GM19239 (cell line): ENCODE data around the gene FAXC.
"Not testable (repeated sequence)": the region's sequence is repeated elsewhere in the genome, so short reads cannot be mapped to it uniquely, and the experiment has no call there.

Experiments used
- DNase-seq: peaks from one replicate; pipeline ENCODE4 v3.0.0; 2011; ENCODE audit warnings: low spot score; ENCODE audit not compliant: insufficient read length
- FAIRE-seq: peaks from 2 replicates; lab custom pipeline; 2011; peaks lifted over from hg19 to GRCh38; lab: Jason Lieb, UNC

The FAXC gene

DNA sequence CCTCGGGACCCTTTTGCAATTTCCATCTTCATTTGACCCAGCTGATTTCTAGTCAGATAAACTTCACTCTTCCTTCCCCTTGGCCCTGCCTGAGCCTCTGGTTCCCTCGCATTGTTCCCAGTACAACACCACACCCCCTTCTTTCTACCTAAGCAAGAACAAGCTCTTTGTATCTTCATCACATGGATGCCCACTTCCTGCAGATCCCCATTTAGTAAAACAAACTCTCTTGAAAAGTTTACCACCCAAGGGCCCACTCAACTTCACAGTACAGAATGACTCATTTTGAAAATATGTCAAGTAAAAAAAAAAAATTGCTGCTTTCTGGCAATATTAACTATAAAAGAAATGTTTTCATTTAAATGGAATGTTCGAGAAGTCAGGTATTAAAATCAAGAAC lies 5.2 kb downstream of the FAXC start:
- DNase-seq (no peak), FAIRE-seq (no peak)

DNA sequence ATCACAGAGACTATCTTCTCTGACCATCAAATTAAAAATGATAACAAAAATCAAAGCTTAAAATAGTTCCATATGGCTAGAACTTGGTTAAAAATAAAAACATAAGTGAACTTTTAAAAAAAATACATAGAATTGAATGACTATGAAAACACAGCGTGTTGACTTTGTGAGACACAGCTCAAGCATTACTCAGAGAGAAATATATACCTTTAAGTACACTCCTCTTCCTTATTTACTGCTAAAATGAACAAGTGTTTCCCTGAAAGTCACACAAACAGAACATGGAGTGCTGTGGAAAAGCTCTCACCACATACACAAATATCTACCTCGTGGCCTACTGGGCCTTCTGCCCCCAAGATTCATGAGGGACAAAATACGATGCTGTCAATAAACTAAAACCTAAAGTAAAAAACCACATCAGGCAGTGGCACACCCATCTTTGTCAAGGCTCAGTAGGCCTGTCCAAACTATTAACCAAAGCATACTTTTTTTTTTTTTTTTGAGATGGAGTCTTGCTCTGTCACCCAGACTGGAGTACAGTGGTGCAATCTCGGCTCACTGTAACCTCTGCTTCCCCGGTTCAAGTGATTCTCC lies 7.5 kb downstream of the FAXC start:
- no peak for DNase-seq
- FAIRE-seq = peak; percentile 70

DNA sequence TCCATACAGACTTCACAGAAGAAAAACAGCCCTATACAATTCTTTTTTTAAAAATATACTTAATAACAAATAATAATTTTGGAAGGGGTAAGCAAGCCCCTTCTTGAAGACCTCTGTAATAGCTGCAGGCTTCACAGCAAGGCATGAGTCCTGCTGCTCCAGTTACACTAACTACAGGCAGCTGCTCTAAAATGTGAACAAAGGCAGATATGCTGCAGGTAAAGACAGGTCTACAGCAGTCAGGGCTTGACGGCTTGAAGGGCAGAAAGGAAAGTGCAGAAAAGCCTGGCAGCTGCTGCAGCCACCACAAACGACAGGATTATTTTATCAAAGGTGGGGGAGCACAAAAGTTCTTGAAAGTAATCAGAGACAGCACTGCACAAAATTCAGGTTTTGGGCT lies 11.3 kb downstream of the FAXC start:
- no peak for FAIRE-seq
- no peak for DNase-seq

DNA sequence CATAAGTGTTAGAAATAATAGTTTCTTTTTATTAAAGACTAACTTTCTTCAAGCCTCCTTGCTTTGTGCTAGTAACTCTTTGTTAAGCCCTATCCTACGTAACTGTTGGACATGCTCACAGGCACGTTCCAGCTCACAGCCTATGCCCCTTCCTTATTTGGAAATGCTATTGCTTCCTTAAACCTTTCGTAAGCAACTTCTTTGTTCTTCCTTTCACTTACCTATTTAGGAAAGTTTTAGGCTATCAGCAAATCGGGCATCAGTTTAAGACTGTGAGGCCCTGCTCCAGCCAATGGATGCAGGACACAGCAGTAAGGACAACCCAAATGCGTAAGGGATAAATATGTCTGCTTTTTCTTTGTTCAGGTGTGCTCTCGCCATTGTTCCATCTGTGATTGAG lies 14.2 kb downstream of the FAXC start:
- not testable (repeated sequence) for FAIRE-seq, DNase-seq

DNA sequence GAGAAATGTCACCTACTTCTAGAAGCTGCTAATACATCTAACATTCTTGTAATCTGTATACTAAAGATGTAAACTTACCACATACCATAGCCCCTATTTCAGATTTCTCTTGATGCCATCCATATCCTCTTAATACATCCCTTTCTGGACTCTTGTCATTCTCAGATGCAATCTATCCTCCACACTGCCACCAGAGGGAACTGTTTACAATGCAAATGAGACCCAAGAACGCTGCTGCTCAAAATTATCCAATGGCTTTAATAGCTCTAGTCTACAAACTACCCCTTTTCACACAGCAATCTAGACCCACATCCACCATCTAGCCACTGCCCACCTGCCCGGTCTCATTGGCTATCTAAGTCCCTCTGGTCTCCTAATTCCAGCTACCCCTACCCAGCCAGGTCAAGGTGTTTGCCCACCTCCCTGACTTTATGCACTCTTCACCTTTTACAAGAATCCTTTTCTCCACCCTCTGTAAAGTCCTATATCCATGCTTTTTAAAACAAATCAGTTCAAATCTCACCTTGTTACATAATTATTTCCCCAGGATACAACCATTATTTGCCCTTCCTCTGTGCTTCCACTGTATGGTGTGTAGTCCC lies 14.8 kb downstream of the FAXC start:
- FAIRE-seq (peak; percentile 97), DNase-seq (no peak)

DNA sequence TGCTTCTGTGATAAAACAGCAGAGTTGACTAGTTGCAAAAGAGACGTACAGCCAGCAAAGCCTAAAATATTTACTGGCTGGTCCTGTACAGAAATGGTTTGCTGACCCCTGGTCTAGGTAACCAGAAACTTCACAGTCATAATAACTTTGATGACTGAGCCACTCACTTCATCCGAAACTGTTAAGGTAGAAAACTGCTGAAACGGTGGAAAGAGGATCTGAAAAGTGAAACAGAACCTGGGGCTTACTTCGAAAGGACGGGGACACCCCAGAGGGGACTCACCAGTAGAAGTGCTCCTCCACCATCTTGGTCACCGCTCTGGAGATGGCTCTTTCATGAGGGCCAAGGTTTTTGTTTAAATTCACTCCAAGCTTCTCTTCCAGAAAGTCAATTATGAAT lies 16.4 kb downstream of the FAXC start:
- FAIRE-seq (peak; percentile 100), DNase-seq (peak; percentile 65)

DNA sequence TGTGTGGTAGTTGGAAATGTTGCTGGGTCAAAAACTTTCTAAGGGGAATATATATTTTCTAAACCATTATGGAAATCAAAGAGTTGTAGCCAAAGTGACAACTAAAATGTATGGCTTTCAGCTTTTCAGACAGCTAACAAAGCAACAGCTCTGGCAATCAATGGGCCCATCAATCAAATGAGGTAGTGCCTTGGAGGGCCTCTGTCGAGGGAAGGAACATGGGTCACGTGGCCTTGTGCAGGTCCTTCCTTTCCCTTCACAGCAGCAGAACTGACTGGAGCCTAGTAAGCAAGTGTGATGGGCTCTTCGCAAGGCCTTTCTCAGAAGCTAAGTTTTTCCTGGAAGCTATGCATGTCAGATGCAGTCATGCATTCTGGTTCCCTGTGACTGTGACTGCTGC lies 17.9 kb downstream of the FAXC start:
- FAIRE-seq (peak; percentile 75), DNase-seq (no peak)

DNA sequence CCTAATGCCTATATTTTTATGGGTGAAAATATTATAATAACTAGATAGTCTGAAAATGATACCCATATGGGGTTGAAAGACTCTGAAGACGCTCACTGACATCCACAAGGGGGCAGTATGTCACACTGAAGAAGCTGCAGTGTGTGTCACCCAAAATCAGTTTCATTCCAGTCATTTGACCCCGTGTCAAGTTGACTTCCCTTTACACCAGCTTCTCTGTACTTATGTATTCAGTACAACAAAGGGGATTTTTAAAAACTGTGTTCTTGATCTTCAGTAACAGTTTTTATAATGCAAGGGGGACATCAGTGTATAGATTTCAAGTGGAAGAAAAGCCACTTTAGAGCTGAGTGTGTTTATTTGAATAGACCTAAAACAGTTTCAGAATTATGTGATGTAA lies 19.3 kb downstream of the FAXC start:
- peak; percentile 96 for FAIRE-seq
- DNase-seq = peak; percentile 60

DNA sequence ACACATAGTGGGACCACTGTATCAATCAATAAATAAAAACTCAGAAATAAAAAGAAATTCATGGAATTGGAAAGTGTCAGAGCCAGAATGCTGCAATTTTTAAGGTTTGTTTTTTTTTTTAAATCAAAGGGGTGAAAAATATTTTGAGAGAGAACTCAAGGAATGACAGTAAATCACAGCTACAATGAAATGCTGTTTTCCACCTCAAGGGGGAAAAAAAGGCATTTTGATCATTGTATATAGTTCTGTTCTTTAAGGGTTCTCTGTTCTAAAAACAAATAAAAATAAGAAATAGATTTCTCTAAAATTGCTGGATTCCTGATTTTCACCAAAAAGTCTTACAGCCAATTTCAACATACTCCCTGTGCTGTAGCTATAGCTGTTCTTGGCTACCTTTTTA lies 24.5 kb downstream of the FAXC start:
- FAIRE-seq (no peak), DNase-seq (no peak)

DNA sequence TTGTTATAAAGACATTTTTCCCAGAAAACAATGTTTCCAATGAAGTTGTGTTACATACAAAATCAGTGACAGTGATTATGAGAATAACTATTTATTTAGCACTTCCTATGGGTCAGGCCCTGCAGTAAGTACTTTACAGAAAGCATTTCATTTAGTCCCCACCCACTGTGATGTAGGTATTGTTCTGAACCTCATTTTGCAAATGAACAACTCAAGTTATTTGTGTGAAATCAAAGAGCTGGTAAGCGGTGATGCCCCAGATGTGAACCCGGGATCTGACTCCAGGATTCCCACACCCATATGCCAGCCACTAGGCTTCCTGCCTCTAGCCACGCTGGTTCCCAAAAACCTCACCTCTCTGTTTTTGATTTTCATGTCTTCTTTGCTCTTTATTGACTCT lies 30.9 kb downstream of the FAXC start:
- no peak for FAIRE-seq

DNA sequence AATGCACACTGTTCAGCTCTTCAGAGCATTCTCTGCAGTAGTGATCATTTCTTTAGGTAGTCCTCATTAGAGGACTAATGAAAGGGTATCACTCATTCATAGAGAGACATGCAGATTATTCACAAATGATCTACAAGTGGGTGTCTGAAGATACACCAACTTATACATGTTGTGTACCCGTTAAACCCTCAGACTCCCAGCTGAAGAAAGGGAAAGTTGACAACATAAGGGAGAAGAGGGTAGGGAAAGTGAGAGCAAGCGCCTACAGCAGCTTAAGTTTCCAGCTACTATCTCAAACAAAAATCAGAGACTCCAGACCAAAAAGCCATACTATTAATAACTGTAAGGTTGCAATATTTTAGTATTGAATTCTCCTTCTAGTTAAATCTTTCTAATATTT lies 37.1 kb downstream of the FAXC start:
- no peak for DNase-seq

More for the DNA sequence above, 30.9 kb downstream of the FAXC start:
- DNase-seq = no peak

DNA sequence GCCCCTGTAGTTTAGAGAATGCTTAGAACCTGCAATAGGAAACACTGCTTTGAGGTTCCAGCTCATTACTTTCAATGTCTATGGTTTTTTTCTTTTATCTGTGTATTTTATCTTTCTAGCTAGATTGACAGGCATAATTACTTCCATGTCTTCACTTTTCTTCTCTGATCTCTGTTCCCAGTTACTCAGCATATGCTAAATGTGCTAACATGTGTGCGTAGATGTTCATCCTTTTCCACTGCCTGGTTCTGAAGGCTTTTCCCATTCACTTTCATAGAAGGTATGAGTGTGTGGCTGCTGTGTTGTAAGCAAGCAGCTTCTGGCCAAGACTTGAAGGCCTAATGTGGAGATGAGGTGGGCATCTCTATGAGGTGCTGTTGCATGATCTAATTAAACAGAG lies 38.9 kb downstream of the FAXC start:
- DNase-seq = no peak
- peak; percentile 45 for FAIRE-seq

More for the DNA sequence above, 37.1 kb downstream of the FAXC start:
- no peak for FAIRE-seq

DNA sequence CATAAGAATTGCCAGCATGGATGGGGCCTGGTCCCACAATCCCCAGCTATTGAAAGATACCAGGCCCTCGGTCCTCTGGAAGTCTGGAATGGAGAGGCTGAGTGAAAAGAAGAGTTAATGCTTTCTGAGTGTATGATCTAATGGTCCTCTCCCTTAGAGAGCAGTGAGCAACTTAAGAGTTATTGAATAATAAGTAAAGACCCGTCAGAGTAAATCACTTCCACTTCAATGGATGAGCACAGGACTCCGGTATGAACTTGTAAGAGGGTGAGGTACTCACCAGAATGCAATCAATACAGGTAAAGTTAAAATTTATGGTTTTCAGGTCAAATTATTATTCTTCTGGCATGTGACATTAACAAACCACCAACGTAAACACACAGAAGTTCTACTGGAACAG lies 39.9 kb downstream of the FAXC start:
- FAIRE-seq = no peak
- DNase-seq = no peak

DNA sequence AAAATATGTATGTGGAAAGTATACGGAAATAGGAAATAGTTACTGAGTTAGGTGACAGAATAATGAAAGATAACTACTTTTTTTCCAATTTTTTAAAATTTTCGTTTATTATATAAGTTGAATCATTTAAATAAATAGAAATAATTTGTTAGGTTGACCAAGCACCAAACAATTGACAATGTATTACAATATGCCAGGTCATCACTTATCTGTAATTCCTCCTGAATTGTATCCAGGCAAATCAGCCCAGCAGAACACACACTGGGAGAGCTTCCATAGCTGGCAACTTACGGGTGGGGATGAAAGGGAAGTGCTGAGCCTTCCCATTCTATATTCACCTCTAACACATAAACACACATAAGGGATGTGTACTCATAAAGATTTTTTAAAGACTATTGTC lies 40.7 kb downstream of the FAXC start:
- no peak for DNase-seq

DNA sequence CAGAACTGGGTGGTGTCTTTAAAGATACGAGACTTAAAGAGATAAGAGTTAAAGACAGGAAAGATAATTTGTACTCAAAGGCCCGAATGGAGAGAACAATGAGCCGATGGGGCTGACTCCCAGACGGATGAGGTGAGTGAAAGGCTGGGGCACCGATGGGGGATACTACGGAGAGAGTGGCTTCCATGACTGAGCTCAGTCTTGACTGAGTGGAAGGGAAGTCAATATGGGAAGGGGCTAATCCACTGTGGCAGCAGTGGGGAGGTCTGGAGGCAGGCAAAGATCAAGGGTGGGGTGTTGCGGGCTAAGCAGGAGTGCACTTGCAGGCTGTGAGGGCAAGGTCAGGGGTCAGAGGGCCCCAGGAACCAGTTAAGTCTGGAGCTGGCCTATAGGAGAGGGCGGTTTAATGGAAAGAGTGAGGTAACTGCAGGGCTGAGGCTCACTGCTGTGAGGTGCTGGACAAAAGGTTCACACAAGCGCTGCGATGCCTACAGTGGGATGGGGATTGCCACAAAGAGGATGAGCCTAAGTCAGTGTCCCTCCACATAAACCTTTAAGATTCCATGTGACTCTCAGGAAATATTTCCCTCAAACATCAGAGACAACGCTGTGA lies 42.1 kb downstream of the FAXC start:
- FAIRE-seq = no peak
- no peak for DNase-seq

More for the DNA sequence above, 40.7 kb downstream of the FAXC start:
- FAIRE-seq = no peak

DNA sequence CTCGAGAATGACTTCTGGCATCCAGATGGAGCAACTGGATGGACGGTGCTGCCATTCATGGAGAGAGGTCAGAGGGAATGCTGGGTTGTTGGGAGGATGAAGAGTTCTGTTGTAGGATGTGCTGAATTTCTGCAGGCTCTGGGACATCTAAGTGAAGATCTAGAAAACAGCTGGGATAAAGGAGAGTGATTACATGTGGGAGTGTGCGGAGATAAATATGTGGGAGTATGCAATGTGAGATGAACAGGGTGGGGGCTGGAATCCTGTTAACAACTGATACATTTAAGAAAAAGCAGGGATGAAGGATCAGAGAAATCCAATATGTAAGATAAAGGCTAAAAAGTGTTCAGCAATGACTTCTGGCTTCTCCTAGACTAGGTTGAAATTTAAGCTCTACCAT lies 43.1 kb downstream of the FAXC start:
- no peak for DNase-seq
- FAIRE-seq = no peak

DNA sequence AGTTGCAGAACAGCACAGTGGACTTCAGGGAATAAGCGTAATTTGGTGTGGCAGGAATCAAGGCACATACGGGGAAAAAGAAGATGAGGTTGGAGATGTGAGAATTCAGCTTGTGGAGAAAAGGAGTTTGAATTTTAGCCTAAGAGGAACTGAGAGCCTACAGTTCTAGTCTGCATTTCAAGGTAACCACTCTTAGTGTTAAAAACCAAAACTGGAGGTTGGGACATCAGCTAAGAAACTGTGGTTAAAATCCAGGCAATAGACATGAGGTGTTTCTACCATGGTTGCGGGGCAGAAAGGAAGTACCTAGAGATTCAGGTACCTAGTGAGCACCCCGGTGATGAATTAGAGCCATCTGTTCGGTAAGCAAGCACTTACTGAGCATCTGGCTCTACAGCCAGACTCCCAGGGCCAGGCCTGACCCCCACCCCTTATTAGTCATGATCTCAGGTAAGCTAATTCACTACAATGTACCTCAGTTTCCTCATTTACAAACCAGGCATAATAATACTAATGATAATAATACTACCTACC lies 44.4 kb downstream of the FAXC start:
- FAIRE-seq (no peak), DNase-seq (no peak)

DNA sequence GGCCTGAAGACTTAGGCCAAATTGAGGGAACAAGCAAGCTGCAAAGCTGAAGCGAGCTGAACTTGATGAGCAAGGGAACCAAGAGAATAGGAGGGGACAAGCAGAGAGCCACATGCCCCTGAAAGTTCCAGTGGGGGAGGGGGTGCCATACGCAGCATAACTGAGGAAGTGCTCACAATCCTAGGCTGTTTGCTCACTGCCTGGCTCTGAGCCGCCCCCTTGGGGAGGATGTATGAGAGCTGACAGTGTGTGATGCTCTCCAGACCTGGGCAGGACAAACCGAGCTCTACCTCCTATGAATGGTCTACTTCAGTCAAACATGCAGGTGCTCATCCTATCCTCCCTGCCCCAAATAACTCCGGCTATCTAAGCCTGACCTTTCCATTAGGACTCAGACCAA lies 52.1 kb downstream of the FAXC start:
- no peak for FAIRE-seq

DNA sequence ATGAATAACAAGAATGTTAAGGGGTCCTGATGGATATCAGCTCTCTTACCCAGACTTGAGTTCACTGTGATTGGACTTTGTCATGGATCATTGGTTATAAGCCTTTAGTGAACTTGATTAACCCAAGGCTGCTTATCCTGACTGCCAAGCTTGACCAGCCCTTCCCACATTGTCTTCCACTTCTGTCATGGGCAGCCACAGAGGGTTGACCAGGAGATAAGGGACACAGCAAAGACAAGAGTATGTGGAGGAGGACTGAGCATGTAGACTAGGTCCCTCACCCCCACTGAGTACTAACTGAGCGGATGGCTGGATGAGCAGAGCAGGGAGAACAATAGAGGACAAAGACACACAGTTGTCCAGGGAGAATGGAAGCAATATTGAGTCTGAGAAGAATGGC lies 52.5 kb downstream of the FAXC start:
- FAIRE-seq (no peak), DNase-seq (no peak)

More for the DNA sequence above, 52.1 kb downstream of the FAXC start:
- no peak for DNase-seq

DNA sequence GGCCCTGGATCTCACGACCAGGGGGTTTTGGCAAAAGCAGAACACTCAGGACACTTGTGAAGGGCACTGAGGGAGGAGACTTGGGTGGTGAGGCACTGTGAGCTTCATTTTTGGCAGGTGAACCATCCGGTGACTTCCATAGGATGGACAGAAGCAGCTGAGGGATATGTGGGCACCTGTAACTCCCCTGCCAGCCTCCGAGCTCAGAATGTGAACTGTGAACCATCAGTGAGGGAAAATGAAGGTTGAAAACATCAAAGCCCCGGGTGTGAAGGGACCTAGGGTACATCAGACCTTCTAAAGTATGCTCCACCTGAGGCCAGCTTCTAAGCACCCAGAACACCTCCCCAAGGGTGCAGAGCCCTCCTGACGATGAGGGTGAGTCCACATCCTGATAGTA lies 53.2 kb downstream of the FAXC start:
- no peak for FAIRE-seq
- no peak for DNase-seq

DNA sequence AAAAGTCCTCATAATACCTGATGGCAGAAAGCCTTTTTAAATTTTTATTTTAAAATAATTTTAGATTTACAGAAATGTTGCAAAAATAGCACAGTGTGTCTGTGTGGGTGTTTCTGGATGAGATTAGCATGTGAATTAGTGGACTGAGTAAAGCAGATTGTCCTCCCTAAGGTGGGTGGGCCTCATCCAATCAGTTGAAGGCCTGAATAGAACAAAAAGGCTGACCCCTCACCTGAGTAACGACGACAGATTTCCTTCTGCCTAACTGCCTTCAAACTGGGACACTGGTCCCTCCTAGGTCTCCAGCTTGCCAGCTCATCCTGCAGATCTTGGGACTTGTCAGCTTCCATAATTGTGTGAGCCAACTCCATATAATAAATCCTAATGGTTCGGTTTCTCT lies 54.2 kb downstream of the FAXC start:
- FAIRE-seq (no peak), DNase-seq (no peak)

DNA sequence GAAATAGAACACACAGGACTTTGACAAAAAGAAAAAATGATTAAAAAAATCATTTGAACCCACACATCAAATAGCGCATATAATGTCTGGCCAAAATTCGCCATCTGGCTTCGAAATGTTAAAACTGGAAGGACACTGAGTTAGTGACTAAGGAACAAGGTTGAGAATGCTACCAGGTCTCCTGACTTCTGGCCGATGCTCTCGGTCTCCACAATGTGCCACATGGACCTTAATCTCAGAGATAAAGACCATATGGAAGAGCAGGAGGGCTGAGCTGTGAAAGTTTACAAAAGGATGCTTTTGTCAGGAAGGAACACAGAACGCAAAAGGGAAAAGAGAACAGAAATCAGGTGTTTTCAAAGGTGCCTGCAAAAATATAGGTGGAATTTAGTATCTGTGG lies 54.7 kb downstream of the FAXC start:
- no peak for FAIRE-seq

More for the DNA sequence above, 54.7 kb downstream of the FAXC start:
- no peak for DNase-seq
